HCT116 (cell line): Measurements from ENCODE around the gene GBGT1.

Source experiments
- EZH2 ChIP-seq: fragments of 200-600 bp; sonication (generic); IDR thresholded peaks from 2 replicates; pipeline ENCODE4 v1.6.1; 2017; ENCODE audit warnings: antibody characterized with exemption, mixed run types
- EZH2phosphoT487 ChIP-seq: fragments of 200-600 bp; IDR thresholded peaks from 2 replicates; pipeline ENCODE4 v1.6.1; 2018; ENCODE audit warnings: antibody characterized with exemption, borderline replicate concordance
- JUND ChIP-seq: IDR thresholded peaks from 2 replicates; pipeline ENCODE4 v1.6.1; 2012
- POLR2A ChIP-seq: IDR thresholded peaks from 2 replicates; pipeline ENCODE4 v1.7.0; 2011; ENCODE audit warnings: borderline replicate concordance; ENCODE audit not compliant: insufficient read depth, insufficient read length; ENCODE audit errors: extremely low read depth
- POLR2AphosphoS5 ChIP-seq: IDR thresholded peaks from 2 replicates; pipeline ENCODE4 v1.6.1; 2011; ENCODE audit warnings: mild to moderate bottlenecking, low read depth, low read length, moderate library complexity
- RAD21 ChIP-seq: IDR thresholded peaks from 2 replicates; pipeline ENCODE4 v1.6.1; 2012; ENCODE audit warnings: low read depth, mild to moderate bottlenecking
- SIN3A ChIP-seq: IDR thresholded peaks from 2 replicates; pipeline ENCODE4 v1.6.1; 2012; ENCODE audit warnings: low read depth
- SP1 ChIP-seq: IDR thresholded peaks from 2 replicates; pipeline ENCODE4 v1.6.1; 2012; ENCODE audit warnings: low read depth
- SRF ChIP-seq: IDR thresholded peaks from 2 replicates; pipeline ENCODE4 v1.6.1; 2012; ENCODE audit warnings: low read depth
- TCF7L2 ChIP-seq: IDR thresholded peaks from 2 replicates; pipeline ENCODE4 v1.7.0; 2011; ENCODE audit warnings: borderline replicate concordance, inconsistent platforms; ENCODE audit not compliant: insufficient read depth, insufficient read length; ENCODE audit errors: extremely low read depth
- ZNF274 ChIP-seq: fragments of 200-500 bp; sonication (Bioruptor generic); IDR thresholded peaks from 2 replicates; pipeline ENCODE4 v1.6.1; 2014; ENCODE audit warnings: mild to moderate bottlenecking, low read depth, low read length, inconsistent platforms
- TF ChIP-seq, protein P1 (sequence below), 3 experiments: fragments of 200-600 bp in 1 of 3; sonication (generic) in 1 of 3; IDR thresholded peaks in 2 of 3; conservative IDR thresholded peaks in 1 of 3; 2 replicates each; pipeline ENCODE4 v1.5.1; 2012 to 2017; ENCODE audit warnings: low read depth in 2 of 3, low read length in 2 of 3, antibody characterized with exemption in 1 of 3, borderline replicate concordance in 1 of 3, control low read depth in 1 of 3, mild to moderate bottlenecking in 1 of 3, mixed read lengths in 1 of 3, mixed run types in 1 of 3, moderate library complexity in 1 of 3; ENCODE audit not compliant: insufficient read depth in 1 of 3
- TF ChIP-seq, protein P2 (sequence below): IDR thresholded peaks from 2 replicates; pipeline ENCODE4 v1.6.1; 2011; ENCODE audit warnings: mild to moderate bottlenecking, low read length, moderate library complexity; ENCODE audit not compliant: insufficient replicate concordance; ENCODE audit errors: extremely low read depth
- TF ChIP-seq, protein P3 (sequence below): IDR thresholded peaks from 2 replicates; pipeline ENCODE4 v1.6.1; 2012

DNA sequence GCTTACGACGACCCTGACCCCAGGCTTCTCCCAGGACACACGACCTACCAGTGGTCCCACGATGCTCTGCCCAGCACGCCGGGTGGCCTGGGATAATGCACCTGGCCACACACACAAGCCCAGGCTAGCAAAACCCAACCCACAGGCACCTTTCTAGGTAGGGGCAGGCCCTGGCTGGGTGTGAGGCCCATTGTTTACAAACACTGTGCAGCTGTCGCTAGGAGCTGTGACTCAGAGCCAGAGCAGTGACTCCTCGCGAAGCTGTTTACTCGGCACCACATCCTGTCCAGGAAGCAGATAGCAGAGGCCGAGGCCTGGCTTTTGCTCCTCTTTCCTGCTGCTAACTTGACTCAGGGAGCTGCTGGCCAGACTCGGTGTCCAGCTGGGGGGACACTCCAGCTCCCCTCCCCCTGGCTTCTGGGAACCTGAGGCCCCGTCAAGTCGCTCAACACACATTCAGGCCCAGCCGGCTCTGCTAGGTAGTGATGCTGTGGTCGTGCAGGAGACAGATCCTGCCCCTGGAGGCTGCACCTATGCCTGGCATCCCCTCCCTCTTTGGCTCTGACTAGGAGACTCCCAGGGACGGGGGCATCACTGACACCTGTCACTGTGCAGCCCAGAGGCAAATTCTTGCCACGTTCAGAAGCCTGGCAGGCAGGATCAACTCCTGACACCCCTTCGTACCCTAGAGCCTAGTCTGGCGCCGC, 29.9 kb downstream of the GBGT1 start:
- TF ChIP-seq, protein P1, sequence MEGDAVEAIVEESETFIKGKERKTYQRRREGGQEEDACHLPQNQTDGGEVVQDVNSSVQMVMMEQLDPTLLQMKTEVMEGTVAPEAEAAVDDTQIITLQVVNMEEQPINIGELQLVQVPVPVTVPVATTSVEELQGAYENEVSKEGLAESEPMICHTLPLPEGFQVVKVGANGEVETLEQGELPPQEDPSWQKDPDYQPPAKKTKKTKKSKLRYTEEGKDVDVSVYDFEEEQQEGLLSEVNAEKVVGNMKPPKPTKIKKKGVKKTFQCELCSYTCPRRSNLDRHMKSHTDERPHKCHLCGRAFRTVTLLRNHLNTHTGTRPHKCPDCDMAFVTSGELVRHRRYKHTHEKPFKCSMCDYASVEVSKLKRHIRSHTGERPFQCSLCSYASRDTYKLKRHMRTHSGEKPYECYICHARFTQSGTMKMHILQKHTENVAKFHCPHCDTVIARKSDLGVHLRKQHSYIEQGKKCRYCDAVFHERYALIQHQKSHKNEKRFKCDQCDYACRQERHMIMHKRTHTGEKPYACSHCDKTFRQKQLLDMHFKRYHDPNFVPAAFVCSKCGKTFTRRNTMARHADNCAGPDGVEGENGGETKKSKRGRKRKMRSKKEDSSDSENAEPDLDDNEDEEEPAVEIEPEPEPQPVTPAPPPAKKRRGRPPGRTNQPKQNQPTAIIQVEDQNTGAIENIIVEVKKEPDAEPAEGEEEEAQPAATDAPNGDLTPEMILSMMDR (IDR thresholded peaks at IDR 0.05 in 2 of 3, conservative IDR thresholded peaks at IDR 0.05 in 1 of 3; ENCODE audit: borderline replicate concordance in 1 of 3, insufficient read depth in 1 of 3, low read depth in 2 of 3, low read length in 2 of 3), result peak in 1 of 3 experiments; percentile 15; a peak in 1 of 6 replicates
- TF ChIP-seq EZH2, result no peak
- TF ChIP-seq TCF7L2, result peak; percentile 22
- TF ChIP-seq RAD21, result no peak
- TF ChIP-seq SRF, result no peak
- no peak for TF ChIP-seq POLR2A
- TF ChIP-seq SIN3A, result no peak
- TF ChIP-seq POLR2AphosphoS5, result peak; percentile 64
- no peak for TF ChIP-seq ZNF274
- no peak for TF ChIP-seq SP1
- no peak for TF ChIP-seq EZH2phosphoT487
- TF ChIP-seq, protein P2, sequence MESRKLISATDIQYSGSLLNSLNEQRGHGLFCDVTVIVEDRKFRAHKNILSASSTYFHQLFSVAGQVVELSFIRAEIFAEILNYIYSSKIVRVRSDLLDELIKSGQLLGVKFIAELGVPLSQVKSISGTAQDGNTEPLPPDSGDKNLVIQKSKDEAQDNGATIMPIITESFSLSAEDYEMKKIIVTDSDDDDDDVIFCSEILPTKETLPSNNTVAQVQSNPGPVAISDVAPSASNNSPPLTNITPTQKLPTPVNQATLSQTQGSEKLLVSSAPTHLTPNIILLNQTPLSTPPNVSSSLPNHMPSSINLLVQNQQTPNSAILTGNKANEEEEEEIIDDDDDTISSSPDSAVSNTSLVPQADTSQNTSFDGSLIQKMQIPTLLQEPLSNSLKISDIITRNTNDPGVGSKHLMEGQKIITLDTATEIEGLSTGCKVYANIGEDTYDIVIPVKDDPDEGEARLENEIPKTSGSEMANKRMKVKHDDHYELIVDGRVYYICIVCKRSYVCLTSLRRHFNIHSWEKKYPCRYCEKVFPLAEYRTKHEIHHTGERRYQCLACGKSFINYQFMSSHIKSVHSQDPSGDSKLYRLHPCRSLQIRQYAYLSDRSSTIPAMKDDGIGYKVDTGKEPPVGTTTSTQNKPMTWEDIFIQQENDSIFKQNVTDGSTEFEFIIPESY, result no peak
- TF ChIP-seq, protein P3, sequence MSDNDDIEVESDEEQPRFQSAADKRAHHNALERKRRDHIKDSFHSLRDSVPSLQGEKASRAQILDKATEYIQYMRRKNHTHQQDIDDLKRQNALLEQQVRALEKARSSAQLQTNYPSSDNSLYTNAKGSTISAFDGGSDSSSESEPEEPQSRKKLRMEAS, result no peak
- TF ChIP-seq JUND, result no peak
